Omental fat pad (tissue), 4 donors: ENCODE measurements around the gene MON1B. TPM values are rescaled to one million over a fixed set of nuclear protein-coding genes. Genes with fewer than 3 reads are reported as not detected.
A peak's percentile ranks its signal among the peaks of the same experiment; 100 is the strongest.
"Not testable (repeated sequence)": the region's sequence is repeated elsewhere in the genome, so short reads cannot be mapped to it uniquely, and the experiment has no call there.

ENCODE experiments used
- ATAC-seq: fragments of 150-250 bp; one replicate; pipeline ENCODE4 v1.9.1; 2016; ENCODE audit warnings: mild to moderate bottlenecking, moderate library complexity; ENCODE audit not compliant: low FRiP score
- DNase-seq: peaks from one replicate; pipeline ENCODE4 v3.0.0-alpha.2; 2019; ENCODE audit warnings: low spot score
- CTCF ChIP-seq, 3 donors: fragments of 450-650 bp; IDR thresholded peaks; one replicate each; pipeline ENCODE4 v1.5.1; 2016 to 2017; ENCODE audit warnings: antibody characterized with exemption in 3 of 3, mild to moderate bottlenecking in 3 of 3, moderate library complexity in 2 of 3
- total RNA-seq, 4 donors: library from RNA; depleted of rRNA; stranded (reverse); fragments of >200 nt; gene quantifications; one replicate each; pipeline ENCODE4 v1.1.0, GENCODE V29; 2016

Gene MON1B
- total RNA-seq = 10 to 100 TPM; 19.0 to 27.6 (median 25.2) TPM

- ATAC-seq (peak; percentile 100), DNase-seq (peak; percentile 84)
- no peak for TF ChIP-seq CTCF (IDR thresholded peaks at IDR 0.05)
Measured at GRCh38 chr16:77190478-77191258, at the start of gene MON1B. Gene MON1B (plus strand): TSS chr16:77191190. CDS start chr16:77191486, 296 bp downstream.

DNA sequence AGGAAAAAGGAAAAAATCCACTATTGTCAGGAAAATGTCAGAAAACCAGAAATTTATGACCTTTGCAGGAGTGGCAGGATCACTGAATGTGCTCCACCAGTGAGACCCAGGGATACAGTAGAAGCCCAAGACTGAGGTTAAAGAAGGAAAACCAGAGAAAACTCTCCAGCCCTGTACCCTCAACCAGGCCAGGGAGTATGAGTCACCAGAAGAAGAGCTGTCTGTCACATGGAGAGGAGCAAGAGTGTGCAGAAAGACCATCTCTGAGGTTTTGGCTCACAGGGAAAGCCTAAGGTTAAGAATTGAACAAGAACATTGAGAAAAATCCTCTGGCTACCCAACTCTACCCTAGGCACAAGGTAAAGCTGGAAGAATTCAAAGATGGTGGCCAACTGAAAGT is 47.6 kb upstream of the MON1B start:
- ATAC-seq (no peak), DNase-seq (no peak)
- TF ChIP-seq CTCF (IDR thresholded peaks at IDR 0.05) = no peak

DNA sequence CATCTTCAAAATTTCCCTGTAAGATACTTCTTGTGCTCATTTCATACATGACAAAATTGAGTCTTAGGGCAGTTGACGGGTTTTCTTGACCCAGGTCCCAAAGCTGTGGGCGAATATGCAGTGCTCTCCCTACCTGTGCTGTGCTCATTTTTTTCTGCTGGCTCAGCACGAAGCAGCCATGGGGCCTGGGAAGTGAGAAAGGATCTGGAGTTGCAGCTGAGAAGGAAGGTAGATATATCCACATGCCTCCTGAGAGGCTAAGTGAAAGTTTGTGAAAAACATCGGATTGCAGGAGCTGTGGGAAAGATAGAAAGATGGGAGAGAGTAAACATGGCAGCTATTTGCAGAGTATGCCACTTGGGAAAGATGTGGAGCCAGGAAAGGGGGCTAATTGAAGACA is 42.9 kb upstream of the MON1B start:
- DNase-seq (no peak), ATAC-seq (no peak)
- no peak for TF ChIP-seq CTCF (IDR thresholded peaks at IDR 0.05)

- no peak for DNase-seq
- no peak for TF ChIP-seq CTCF (IDR thresholded peaks at IDR 0.05)
- ATAC-seq = no peak
Measured at GRCh38 chr16:77157346-77158058, 33.5 kb upstream of the MON1B start.

GRCh38 chr16:77158293-77158692 is 32.7 kb upstream of the MON1B start:
- no peak for TF ChIP-seq CTCF (IDR thresholded peaks at IDR 0.05)
- DNase-seq (no peak), ATAC-seq (no peak)

GRCh38 chr16:77165006-77165405 is 26.0 kb upstream of the MON1B start:
- TF ChIP-seq CTCF (IDR thresholded peaks at IDR 0.05) = no peak
- DNase-seq (no peak), ATAC-seq (no peak)

DNA sequence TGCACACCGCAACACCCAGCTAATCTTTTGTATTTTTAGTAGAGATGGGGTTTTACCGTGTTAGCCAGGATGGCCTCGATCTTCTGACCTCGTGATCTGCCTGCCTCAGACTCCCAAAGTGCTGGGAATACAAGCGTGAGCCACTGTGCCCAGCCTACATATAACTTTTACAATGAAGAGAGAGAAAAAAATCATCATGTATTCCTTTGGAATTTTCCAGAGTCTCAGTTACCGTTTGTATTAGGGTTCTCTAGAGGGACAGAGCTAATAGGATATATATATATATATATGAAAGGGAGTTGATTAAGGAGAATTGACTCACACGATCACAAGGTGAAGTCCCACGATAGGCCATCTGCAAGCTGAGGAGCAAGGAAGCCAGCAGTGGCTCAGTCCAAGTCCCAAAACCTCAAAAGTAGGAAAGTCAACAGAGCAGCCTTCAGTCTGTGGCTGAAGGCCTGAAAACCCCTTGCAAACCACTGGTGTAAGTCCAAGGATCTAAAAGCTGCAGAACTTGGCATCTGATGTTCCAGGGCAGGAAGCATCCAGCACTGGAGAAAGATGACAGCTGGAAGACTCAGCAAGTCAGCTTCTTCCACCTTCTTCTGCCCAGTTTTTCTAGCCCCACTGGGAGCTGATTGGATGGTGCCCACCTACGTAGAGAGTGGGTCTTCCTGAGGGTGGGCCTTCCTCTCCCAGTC is 25.3 kb upstream of the MON1B start:
- DNase-seq, ATAC-seq: not testable (repeated sequence)
